ENCODE measurements around the gene HHEX.

The HHEX gene

GRCh38 chr10:92719991-92720830 is 30.5 kb downstream of the HHEX start:
- no peak for TF ChIP-seq CTCF (IDR thresholded peaks at IDR 0.05; ENCODE audit: insufficient read depth, low read depth, low read length, missing control alignments)
- no peak overlapping the region for H3K4me3 ChIP-seq (ENCODE audit: low read length)
- DNase-seq (ENCODE audit: low read depth): no peak

- TF ChIP-seq CTCF (IDR thresholded peaks at IDR 0.05; ENCODE audit: insufficient read depth, low read depth, low read length, missing control alignments): no peak
- no peak overlapping the region for H3K4me3 ChIP-seq (ENCODE audit: low read length)
- DNase-seq (ENCODE audit: low read depth): no peak
These were observed 31.0 kb downstream of the HHEX start for GRCh38 chr10:92720831-92721165.

GRCh38 chr10:92722349-92722748 is 32.6 kb downstream of the HHEX start:
- no peak for DNase-seq (ENCODE audit: low read depth)
- no peak overlapping the region for H3K4me3 ChIP-seq (ENCODE audit: low read length)
- no peak for TF ChIP-seq CTCF (IDR thresholded peaks at IDR 0.05; ENCODE audit: insufficient read depth, low read depth, low read length, missing control alignments)

- no peak for DNase-seq (ENCODE audit: low read depth)
- TF ChIP-seq CTCF (IDR thresholded peaks at IDR 0.05; ENCODE audit: insufficient read depth, low read depth, low read length, missing control alignments): no peak
- no peak overlapping the region for H3K4me3 ChIP-seq (ENCODE audit: low read length)
These were observed 37.4 kb downstream of the HHEX start for GRCh38 chr10:92727141-92727540.

GRCh38 chr10:92727550-92727949 is 37.8 kb downstream of the HHEX start:
- no peak for TF ChIP-seq CTCF (IDR thresholded peaks at IDR 0.05; ENCODE audit: insufficient read depth, low read depth, low read length, missing control alignments)
- H3K4me3 ChIP-seq (ENCODE audit: low read length): no peak overlapping the region
- DNase-seq (ENCODE audit: low read depth): no peak

- no peak overlapping the region for H3K4me3 ChIP-seq (ENCODE audit: low read length)
- no peak for TF ChIP-seq CTCF (IDR thresholded peaks at IDR 0.05; ENCODE audit: insufficient read depth, low read depth, low read length, missing control alignments)
- DNase-seq (ENCODE audit: low read depth): no peak
These were observed 40.1 kb downstream of the HHEX start for GRCh38 chr10:92729886-92730285.

- no peak overlapping the region for H3K4me3 ChIP-seq (ENCODE audit: low read length)
- DNase-seq (ENCODE audit: low read depth): no peak
- no peak for TF ChIP-seq CTCF (IDR thresholded peaks at IDR 0.05; ENCODE audit: insufficient read depth, low read depth, low read length, missing control alignments)
These were observed 43.2 kb downstream of the HHEX start for GRCh38 chr10:92732958-92733357.
